ENCODE measurements around the gene RRP7A.

The RRP7A gene

DNA sequence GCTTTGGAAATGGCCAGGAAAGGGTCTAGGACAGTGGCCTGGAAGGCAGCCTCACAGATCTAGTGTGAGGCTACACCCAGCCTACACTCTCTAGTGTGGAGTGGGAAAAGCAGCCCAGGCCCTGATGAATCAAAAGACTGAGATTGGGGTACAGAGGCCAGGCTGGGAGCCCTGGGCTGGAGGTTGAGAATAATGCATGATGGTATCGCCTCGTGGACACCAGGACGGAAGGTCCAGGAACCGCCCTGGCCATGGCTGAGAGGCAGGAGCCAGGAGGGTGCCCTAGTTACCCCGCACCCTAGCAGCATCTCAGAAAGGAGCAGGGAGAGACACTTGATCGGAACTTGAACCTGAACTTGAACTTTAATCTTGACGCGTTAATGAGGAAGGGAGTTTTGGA lies 46.9 kb downstream of the RRP7A start:
- TF ChIP-seq, protein P1, sequence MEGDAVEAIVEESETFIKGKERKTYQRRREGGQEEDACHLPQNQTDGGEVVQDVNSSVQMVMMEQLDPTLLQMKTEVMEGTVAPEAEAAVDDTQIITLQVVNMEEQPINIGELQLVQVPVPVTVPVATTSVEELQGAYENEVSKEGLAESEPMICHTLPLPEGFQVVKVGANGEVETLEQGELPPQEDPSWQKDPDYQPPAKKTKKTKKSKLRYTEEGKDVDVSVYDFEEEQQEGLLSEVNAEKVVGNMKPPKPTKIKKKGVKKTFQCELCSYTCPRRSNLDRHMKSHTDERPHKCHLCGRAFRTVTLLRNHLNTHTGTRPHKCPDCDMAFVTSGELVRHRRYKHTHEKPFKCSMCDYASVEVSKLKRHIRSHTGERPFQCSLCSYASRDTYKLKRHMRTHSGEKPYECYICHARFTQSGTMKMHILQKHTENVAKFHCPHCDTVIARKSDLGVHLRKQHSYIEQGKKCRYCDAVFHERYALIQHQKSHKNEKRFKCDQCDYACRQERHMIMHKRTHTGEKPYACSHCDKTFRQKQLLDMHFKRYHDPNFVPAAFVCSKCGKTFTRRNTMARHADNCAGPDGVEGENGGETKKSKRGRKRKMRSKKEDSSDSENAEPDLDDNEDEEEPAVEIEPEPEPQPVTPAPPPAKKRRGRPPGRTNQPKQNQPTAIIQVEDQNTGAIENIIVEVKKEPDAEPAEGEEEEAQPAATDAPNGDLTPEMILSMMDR (IDR thresholded peaks at IDR 0.05; ENCODE audit: low read length, missing control alignments): no peak
- no peak for DNase-seq (ENCODE audit: low read depth)

DNA sequence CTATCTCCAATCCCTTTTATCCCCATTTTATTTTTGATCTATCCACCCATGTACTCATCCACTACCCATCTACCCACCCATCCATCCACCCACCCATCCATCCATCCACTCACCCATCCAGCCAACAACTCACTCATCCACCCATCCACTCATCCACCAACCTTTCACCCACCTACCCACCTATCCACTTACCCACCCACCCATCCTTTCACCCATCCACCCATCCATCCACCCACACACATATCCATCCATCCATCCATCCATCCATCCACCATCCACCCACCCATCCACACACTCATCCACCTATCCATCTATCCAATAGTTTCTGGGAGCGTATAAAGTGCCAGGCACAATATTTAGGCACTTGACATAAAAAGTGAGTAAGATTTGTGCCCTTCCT lies 48.2 kb downstream of the RRP7A start:
- DNase-seq (ENCODE audit: low read depth): no peak
- H3K4me3 ChIP-seq (replicated peaks; ENCODE audit: low read depth, low read length): no peak overlapping the region
- TF ChIP-seq, protein P1 (IDR thresholded peaks at IDR 0.05; ENCODE audit: low read length, missing control alignments): no peak

More for the DNA sequence above, 46.9 kb downstream of the RRP7A start:
- no peak overlapping the region for H3K4me3 ChIP-seq (replicated peaks; ENCODE audit: low read depth, low read length)

DNA sequence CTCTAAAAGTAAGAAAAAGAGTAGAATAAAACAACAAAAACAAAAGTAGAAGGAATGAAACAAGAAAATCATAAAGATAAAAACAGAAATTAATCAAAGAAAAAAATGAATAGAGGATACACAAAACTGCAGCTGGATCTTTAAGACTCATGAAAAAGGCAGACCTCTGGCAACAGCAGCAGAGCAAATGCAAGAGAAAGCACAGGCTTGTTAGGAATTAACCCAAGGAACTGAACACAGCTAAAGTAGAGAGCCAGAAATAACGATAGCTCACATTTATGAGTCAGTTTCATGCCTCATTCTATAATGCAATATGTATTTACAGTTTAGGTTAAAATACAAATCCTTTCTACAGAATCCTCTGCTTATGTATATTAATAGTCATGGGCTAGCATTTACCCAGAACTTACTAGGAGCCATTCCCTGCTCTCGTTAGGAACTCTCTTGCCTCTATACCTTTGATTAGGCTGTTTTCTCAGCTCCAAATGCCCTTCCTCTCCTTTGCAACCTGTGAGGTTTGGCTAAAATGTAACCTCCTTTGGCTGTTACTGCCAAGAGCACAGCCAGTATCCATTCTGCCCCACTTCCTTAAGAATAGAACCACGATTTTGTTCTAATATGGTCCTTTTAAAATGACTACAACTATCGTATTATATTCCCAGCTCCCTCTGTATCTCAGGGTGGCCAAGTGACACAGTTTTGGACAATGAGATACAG lies 49.1 kb downstream of the RRP7A start:
- no peak for DNase-seq (ENCODE audit: low read depth)
- H3K4me3 ChIP-seq (replicated peaks; ENCODE audit: low read depth, low read length): no peak overlapping the region
- TF ChIP-seq, protein P1 (IDR thresholded peaks at IDR 0.05; ENCODE audit: low read length, missing control alignments): no peak

DNA sequence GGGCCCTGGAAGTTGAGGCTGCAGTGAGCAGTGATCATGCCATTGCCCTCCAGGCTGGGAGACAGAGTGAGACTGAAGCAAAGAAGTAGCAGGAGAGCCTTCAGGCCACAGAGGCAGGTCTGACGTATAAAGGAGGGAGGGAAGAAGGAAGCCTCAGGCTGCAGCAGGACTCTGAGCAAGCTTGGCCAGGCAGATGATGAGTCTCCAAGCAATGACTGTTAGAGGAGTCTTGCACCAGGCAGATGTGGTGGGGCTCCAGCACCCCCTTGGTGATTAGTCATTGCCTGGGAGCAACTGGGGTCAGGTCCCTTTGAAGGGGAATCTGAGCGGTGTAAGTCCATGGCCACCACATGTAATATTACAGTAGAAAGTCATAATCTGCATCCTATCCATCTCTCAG lies 50.8 kb downstream of the RRP7A start:
- no peak overlapping the region for H3K4me3 ChIP-seq (replicated peaks; ENCODE audit: low read depth, low read length)
- DNase-seq (ENCODE audit: low read depth): no peak
- TF ChIP-seq, protein P1 (IDR thresholded peaks at IDR 0.05; ENCODE audit: low read length, missing control alignments): no peak

GRCh38 chr22:42462016-42462415 lies 57.6 kb downstream of the RRP7A start:
- TF ChIP-seq, protein P1 (IDR thresholded peaks at IDR 0.05; ENCODE audit: low read length, missing control alignments): no peak
- H3K4me3 ChIP-seq (replicated peaks; ENCODE audit: low read depth, low read length): no peak overlapping the region
- DNase-seq (ENCODE audit: low read depth): no peak

DNA sequence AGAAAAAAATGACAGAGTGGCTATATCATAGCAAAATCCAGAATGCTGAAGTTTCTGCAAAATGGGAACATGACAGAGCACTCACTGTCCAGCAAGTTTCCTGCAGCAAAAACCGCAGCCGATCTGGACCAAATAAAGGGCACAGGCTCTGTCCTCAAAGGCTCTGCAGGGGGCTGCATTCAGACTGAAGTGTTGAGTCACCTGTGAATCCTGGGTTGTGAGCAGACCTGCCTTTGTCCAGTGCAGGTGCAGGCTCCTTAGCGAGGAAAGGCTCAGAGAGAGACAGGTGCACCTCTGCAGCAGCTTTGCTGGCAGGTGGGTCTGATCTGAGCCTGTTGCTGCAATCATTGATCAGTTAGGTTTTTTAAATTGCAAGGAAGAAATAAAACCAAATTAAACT lies 58.1 kb downstream of the RRP7A start:
- no peak for DNase-seq (ENCODE audit: low read depth)
- TF ChIP-seq, protein P1 (IDR thresholded peaks at IDR 0.05; ENCODE audit: low read length, missing control alignments): no peak
- H3K4me3 ChIP-seq (replicated peaks; ENCODE audit: low read depth, low read length): no peak overlapping the region
